KMS-11 (cell line): Measurements from ENCODE around the gene ADAMTS8.

Experiments
- H2AFZ ChIP-seq: fragments of 200-600 bp; sonication (generic); 2 replicates; pipeline ENCODE4 v1.6.1; 2016; ENCODE audit warnings: antibody characterized with exemption, mixed run types, low read depth
- H3K27ac ChIP-seq: fragments of 200-600 bp; sonication (generic); 2 replicates; pipeline ENCODE4 v1.6.1; 2016; ENCODE audit warnings: mild to moderate bottlenecking, mixed run types
- H3K27me3 ChIP-seq: fragments of 200-600 bp; sonication (generic); 2 replicates; pipeline ENCODE4 v1.6.1; 2017; ENCODE audit warnings: mild to moderate bottlenecking, low read depth, mixed run types, moderate library complexity; ENCODE audit not compliant: insufficient read depth
- H3K36me3 ChIP-seq: fragments of 200-600 bp; sonication (generic); 2 replicates; pipeline ENCODE4 v1.6.1; 2017; ENCODE audit warnings: mild to moderate bottlenecking, mixed run types; ENCODE audit not compliant: insufficient read depth
- H3K4me1 ChIP-seq: fragments of 200-600 bp; sonication (generic); 2 replicates; pipeline ENCODE4 v1.6.1; 2016; ENCODE audit warnings: mild to moderate bottlenecking, low read depth, mixed run types; ENCODE audit not compliant: poor library complexity, severe bottlenecking
- H3K4me2 ChIP-seq: fragments of 200-600 bp; sonication (generic); 2 replicates; pipeline ENCODE4 v1.7.0; 2016; ENCODE audit warnings: mild to moderate bottlenecking, mixed run types
- H3K4me3 ChIP-seq: fragments of 200-600 bp; sonication (generic); IDR thresholded peaks from 2 replicates; pipeline ENCODE4 v1.6.1; 2017; ENCODE audit warnings: low read depth, low read length, mixed read lengths; ENCODE audit not compliant: insufficient read depth
- H3K79me2 ChIP-seq: fragments of 200-600 bp; sonication (generic); 2 replicates; pipeline ENCODE4 v1.6.1; 2016; ENCODE audit warnings: low read depth, mixed run types; ENCODE audit not compliant: insufficient read depth
- H3K9ac ChIP-seq: fragments of 200-600 bp; sonication (generic); 2 replicates; pipeline ENCODE4 v1.6.1; 2016; ENCODE audit warnings: mild to moderate bottlenecking, mixed run types
- H4K20me1 ChIP-seq: fragments of 200-600 bp; sonication (generic); 2 replicates; pipeline ENCODE4 v1.6.1; 2016; ENCODE audit warnings: mild to moderate bottlenecking, mixed run types; ENCODE audit not compliant: insufficient read depth
- CTCF ChIP-seq: fragments of 200-600 bp; sonication (generic); conservative IDR thresholded peaks from 2 replicates; pipeline ENCODE4 v1.6.1; 2017; ENCODE audit warnings: low read depth, mild to moderate bottlenecking, antibody characterized with exemption, low read length, moderate library complexity, mixed read lengths

ADAMTS8 gene

GRCh38 chr11:130386056-130386455 lies 42.4 kb downstream of the ADAMTS8 start:
- Histone ChIP-seq H3K4me1 (no peaks in the 10 kb centered on the region), H3K79me2 (no peaks in the 10 kb centered on the region), H3K27me3 (no peaks in the 10 kb centered on the region), H2AFZ (no peak overlapping the region), H3K36me3 (no peaks in the 10 kb centered on the region), H3K9ac (no peak overlapping the region), H4K20me1 (no peaks in the 10 kb centered on the region), H3K27ac (no peak overlapping the region), H3K4me2 (no peak overlapping the region), H3K4me3 (no peak overlapping the region)
- no peak for TF ChIP-seq CTCF

GRCh38 chr11:130383344-130384211 lies 44.8 kb downstream of the ADAMTS8 start:
- Histone ChIP-seq H3K36me3 (no peaks in the 10 kb centered on the region), H3K27me3 (no peaks in the 10 kb centered on the region), H3K4me3 (no peak overlapping the region), H3K4me2 (no peak overlapping the region), H3K4me1 (no peaks in the 10 kb centered on the region), H2AFZ (no peak overlapping the region), H4K20me1 (no peaks in the 10 kb centered on the region), H3K9ac (no peak overlapping the region), H3K79me2 (no peaks in the 10 kb centered on the region), H3K27ac (no peak overlapping the region)
- TF ChIP-seq CTCF, result no peak

- no peak for TF ChIP-seq CTCF
- Histone ChIP-seq H3K79me2 (no peaks in the 10 kb centered on the region), H3K36me3 (no peaks in the 10 kb centered on the region), H3K27ac (no peak overlapping the region), H4K20me1 (no peaks in the 10 kb centered on the region), H3K4me1 (no peaks in the 10 kb centered on the region), H3K4me2 (no peak overlapping the region), H3K9ac (no peak overlapping the region), H3K4me3 (no peak overlapping the region), H3K27me3 (no peaks in the 10 kb centered on the region), H2AFZ (no peak overlapping the region)
Observed at GRCh38 chr11:130381317-130381716, 47.1 kb downstream of the ADAMTS8 start.

- Histone ChIP-seq H3K27me3 (no peaks in the 10 kb centered on the region), H2AFZ (no peak overlapping the region), H3K4me3 (no peak overlapping the region), H3K4me1 (no peaks in the 10 kb centered on the region), H4K20me1 (no peaks in the 10 kb centered on the region), H3K27ac (no peak overlapping the region), H3K36me3 (no peaks in the 10 kb centered on the region), H3K4me2 (no peak overlapping the region), H3K79me2 (no peaks in the 10 kb centered on the region), H3K9ac (no peak overlapping the region)
- TF ChIP-seq CTCF, result no peak
Observed at GRCh38 chr11:130380778-130381177, 47.6 kb downstream of the ADAMTS8 start.
